ENCODE measurements around the gene ACBD6. TPM values are rescaled to one million over a fixed set of nuclear protein-coding genes. Genes with fewer than 3 reads are reported as not detected.

Gene ACBD6
- total RNA-seq, 2 donors from 2014 or later: 41.9 to 50.0 TPM

DNA sequence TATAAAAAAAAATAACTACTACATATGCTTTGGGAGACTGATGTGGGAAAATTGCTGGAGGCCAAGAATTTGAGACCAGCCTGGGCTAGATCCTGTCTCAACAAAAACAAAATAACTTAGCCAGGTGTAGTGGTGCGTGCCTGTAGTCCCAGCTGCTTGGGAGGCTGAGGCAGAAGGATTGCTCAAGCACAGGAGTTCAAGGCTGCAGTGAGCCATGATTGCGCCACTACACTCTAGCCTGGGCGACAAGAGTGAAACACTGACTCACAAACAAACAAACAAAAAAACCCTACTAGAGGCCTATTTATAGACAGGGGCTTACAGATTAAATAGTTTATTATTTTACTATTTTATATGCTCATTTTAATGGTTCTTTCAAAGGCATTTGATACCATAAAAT is 192.3 kb downstream of the ACBD6 start:
- intact Hi-C loops (cut with DNase I): no loop called here
- DNase-seq (ENCODE audit: low spot score): no peak
- no peak overlapping the region for H3K27ac ChIP-seq
- H3K36me3 ChIP-seq: no peaks in the 10 kb centered on the region
- no peak overlapping the region for H3K4me3 ChIP-seq
- no peaks in the 10 kb centered on the region for H3K27me3 ChIP-seq (replicated peaks; ENCODE audit: insufficient read depth)
- 83% methylated on average over 3 of the region's 3 CpGs for WGBS
- H3K4me1 ChIP-seq (replicated peaks): no peaks in the 10 kb centered on the region
- TF ChIP-seq POLR2AphosphoS5 (IDR thresholded peaks at IDR 0.05) (no peak), POLR2A (IDR thresholded peaks at IDR 0.05) (no peak)
- TF ChIP-seq, protein P1, sequence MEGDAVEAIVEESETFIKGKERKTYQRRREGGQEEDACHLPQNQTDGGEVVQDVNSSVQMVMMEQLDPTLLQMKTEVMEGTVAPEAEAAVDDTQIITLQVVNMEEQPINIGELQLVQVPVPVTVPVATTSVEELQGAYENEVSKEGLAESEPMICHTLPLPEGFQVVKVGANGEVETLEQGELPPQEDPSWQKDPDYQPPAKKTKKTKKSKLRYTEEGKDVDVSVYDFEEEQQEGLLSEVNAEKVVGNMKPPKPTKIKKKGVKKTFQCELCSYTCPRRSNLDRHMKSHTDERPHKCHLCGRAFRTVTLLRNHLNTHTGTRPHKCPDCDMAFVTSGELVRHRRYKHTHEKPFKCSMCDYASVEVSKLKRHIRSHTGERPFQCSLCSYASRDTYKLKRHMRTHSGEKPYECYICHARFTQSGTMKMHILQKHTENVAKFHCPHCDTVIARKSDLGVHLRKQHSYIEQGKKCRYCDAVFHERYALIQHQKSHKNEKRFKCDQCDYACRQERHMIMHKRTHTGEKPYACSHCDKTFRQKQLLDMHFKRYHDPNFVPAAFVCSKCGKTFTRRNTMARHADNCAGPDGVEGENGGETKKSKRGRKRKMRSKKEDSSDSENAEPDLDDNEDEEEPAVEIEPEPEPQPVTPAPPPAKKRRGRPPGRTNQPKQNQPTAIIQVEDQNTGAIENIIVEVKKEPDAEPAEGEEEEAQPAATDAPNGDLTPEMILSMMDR (IDR thresholded peaks at IDR 0.05): no peak
- no peaks in the 10 kb centered on the region for H3K9me3 ChIP-seq

DNA sequence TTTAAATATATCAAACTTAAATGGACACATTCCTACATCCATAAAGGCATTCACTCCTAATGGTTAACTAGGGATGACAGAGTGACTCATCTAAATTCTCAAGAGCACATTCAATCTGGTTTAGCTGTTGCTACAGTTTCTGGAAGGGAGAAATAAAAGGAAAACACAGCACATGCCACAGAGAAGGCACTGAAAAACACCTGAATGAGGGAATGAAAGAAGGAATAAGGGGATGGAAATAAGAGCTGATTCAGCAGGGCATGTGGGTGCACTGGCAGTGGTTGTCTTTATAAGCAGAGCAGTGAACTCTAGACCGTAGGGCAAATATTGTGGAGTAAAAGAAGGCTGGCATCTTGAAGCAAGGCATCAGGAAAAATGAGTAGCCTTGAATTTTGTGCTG is 193.0 kb downstream of the ACBD6 start:
- no peaks in the 10 kb centered on the region for H3K9me3 ChIP-seq
- DNase-seq (ENCODE audit: low spot score): no peak
- TF ChIP-seq POLR2AphosphoS5 (IDR thresholded peaks at IDR 0.05) (no peak), POLR2A (IDR thresholded peaks at IDR 0.05) (no peak)
- TF ChIP-seq, protein P1 (IDR thresholded peaks at IDR 0.05): no peak
- no peak overlapping the region for H3K27ac ChIP-seq
- WGBS: 87% methylated on average over 1 of the region's 1 CpG
- intact Hi-C loops (cut with DNase I): no loop called here
- H3K4me3 ChIP-seq: no peak overlapping the region
- H3K36me3 ChIP-seq: no peaks in the 10 kb centered on the region
- H3K27me3 ChIP-seq (replicated peaks; ENCODE audit: insufficient read depth): no peaks in the 10 kb centered on the region
- H3K4me1 ChIP-seq (replicated peaks): no peaks in the 10 kb centered on the region

DNA sequence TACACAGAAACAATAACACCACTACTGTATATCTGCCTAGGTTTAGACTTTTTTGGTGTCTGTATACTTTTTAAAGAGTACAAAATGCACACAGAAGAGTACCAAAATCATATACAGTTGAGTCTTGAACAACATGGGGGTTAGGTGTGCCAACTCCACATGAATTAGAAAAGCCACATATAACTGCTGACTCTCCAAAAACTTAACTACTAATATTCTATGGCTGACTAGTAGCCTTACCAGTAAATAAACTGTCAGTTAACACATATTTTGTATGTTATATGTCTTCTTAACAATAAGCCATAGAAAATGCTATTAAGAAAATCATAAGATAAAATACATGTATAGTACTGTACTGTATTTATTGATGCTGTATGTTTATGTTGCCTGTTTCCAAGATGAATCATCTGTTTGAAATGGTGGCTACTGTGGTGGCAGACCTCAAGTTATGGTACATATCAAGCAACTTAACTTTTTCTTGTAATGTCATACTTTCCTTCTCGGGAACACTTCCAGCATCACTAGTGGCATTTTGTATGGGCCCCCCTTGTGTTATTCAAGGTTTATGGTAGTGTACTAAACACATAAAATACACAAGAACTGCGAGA is 201.1 kb downstream of the ACBD6 start:
- no peak for DNase-seq (ENCODE audit: low spot score)
- Histone ChIP-seq H3K4me3 (no peak overlapping the region), H3K4me1 (replicated peaks) (no peaks in the 10 kb centered on the region), H3K9me3 (no peaks in the 10 kb centered on the region), H3K36me3 (no peaks in the 10 kb centered on the region), H3K27me3 (replicated peaks; ENCODE audit: insufficient read depth) (no peaks in the 10 kb centered on the region), H3K27ac (no peak overlapping the region)
- WGBS: 69% methylated on average over 2 of the region's 2 CpGs
- TF ChIP-seq, protein P1 (IDR thresholded peaks at IDR 0.05): no peak
- TF ChIP-seq POLR2A (IDR thresholded peaks at IDR 0.05) (no peak), POLR2AphosphoS5 (IDR thresholded peaks at IDR 0.05) (no peak)
- intact Hi-C loops (cut with DNase I): no loop called here

DNA sequence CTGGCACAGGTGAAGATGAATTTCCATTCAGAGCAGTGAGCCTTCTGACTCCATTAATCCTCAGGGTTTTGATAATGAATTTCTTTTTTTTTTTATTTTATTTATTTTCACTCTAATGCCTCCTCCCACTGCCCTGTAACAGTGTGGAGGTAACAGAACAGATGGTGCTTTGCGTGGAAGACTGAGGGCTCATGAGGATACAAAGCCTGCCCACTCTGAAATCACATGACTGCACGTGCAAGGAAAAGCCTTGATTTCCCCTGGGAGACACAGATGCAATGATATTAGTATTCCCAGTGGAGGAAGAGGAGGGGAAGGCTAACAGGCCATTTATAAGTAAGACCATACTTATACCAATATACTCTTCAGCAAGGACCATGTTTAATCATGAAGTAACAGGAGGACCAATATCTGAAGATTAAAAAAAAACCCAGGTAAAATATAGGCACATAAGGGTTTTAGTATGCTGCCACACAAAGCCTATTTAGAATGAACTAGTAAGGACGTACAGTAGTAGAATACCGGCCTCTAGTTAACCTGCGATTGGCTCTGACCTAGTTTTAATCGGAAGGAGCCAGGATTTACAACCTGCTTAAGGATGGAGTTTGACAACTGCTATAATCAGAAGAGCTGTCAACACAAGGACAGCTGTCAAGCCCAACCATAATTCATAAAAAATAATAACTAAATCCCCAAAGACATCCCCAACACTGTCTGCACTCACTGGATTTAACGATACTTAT is 202.7 kb downstream of the ACBD6 start:
- Histone ChIP-seq H3K36me3 (no peaks in the 10 kb centered on the region), H3K4me3 (no peak overlapping the region), H3K27ac (no peak overlapping the region), H3K9me3 (no peaks in the 10 kb centered on the region), H3K4me1 (replicated peaks) (no peaks in the 10 kb centered on the region), H3K27me3 (replicated peaks; ENCODE audit: insufficient read depth) (no peaks in the 10 kb centered on the region)
- no peak for DNase-seq (ENCODE audit: low spot score)
- TF ChIP-seq, protein P1 (IDR thresholded peaks at IDR 0.05): no peak
- TF ChIP-seq POLR2AphosphoS5 (IDR thresholded peaks at IDR 0.05) (no peak), POLR2A (IDR thresholded peaks at IDR 0.05) (no peak)
- 91% methylated on average over 7 of the region's 7 CpGs for WGBS
- intact Hi-C loops (cut with DNase I): no loop called here

DNA sequence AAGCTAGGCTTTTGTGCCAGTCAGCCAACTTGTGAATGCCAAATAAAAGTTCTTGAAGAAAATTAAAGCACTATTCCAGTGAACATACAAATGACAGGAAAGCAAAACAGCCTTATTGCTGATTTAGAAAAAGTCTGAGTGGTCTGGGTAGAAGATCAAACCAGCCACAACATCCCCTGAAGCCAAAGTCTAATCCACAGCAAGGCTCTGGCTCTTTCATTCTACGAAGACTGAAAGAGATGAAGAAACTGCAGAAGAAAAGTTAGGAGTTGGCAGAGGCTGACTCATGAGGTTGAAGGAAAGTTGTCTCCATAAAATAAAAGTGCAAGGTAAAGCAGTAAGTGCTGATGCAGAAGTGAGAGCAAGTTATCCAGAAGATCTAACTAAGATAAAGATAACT is 206.4 kb downstream of the ACBD6 start:
- no peaks in the 10 kb centered on the region for H3K9me3 ChIP-seq
- H3K36me3 ChIP-seq: no peaks in the 10 kb centered on the region
- WGBS: 84% methylated on average over 1 of the region's 1 CpG
- no peaks in the 10 kb centered on the region for H3K27me3 ChIP-seq (replicated peaks; ENCODE audit: insufficient read depth)
- TF ChIP-seq POLR2A (IDR thresholded peaks at IDR 0.05) (no peak), POLR2AphosphoS5 (IDR thresholded peaks at IDR 0.05) (no peak)
- TF ChIP-seq, protein P1 (IDR thresholded peaks at IDR 0.05): no peak
- H3K4me1 ChIP-seq (replicated peaks): no peaks in the 10 kb centered on the region
- no peak overlapping the region for H3K27ac ChIP-seq
- H3K4me3 ChIP-seq: no peak overlapping the region
- intact Hi-C loops (cut with DNase I): no loop called here
- no peak for DNase-seq (ENCODE audit: low spot score)
